SHP77 treated with DMSO at 0.1 percent for 48 hours (cell line): ENCODE measurements around the gene FAM171A1.

ENCODE experiments used
- DNase-seq: peaks from one replicate; lab custom pipeline; 2025; lab: John Stamatoyannopoulos, UW

FAM171A1 gene

DNA sequence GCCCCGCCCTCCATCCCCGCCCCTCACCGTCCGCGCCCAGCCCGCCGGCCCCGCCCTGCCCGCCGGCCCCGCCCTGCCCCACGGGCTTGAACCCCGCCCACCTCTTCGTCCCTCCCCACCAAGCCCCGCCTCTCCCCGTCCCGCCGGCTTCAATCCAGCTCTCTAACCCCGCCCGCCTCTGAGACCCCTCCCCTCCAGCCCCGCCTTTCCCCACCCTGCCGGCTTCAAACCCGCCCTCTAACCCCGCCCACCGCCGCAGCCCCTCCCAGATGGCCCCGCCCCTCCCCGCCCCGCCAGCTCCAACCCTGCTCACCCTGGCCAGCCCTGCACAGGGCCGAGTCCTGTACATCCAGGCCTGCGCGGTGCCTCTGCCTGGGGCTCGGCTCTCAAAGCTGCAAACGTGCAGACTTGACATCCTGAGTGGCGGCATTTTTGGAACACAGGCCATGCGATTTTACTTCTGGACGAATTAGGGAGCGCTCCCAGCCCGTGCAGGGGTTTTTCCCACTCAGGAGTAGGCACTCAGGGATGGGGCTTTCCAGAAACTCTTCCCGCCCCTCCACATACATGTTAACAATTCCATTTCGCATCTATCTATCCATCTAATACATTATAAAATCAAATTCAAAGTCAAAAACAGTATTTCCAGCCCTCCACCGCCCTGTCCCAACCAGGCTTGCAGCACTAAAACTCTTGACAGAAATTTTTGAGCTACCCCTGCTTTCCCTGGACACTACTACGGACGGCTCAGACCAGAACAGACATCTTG is 202.1 kb downstream of the FAM171A1 start:
- DNase-seq: no peak

DNA sequence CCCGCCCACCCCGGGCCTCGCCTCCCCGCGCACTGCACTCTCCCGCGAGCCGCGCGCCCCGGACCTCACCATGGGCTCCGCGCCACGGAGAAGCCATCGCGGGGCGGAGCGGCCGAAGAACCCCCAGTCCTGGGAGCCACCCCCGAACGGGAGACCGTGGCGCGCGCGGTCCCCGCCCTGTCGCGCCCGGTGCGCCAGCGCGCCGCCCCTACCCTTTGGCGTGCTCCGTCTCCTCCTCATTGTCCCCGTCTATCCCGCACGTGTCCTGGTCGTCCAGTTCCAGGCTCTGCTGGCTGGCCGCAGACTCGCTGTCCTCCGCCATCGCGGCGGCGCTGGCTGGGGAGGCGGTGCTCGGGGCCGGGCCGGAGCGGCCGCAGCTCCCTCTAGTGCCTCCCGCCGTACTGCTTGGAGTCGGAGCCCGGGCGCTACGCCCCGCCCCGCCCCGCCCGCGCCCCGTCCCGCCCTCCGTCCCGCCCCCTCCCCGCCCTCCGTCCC is 202.8 kb downstream of the FAM171A1 start, which contains the start of gene NMT2:
NMT2 (minus strand) TSS at position 403 of the 495 bp plus-strand sequence; CDS start at position 322, 81 bp downstream.
- no peak for DNase-seq

DNA sequence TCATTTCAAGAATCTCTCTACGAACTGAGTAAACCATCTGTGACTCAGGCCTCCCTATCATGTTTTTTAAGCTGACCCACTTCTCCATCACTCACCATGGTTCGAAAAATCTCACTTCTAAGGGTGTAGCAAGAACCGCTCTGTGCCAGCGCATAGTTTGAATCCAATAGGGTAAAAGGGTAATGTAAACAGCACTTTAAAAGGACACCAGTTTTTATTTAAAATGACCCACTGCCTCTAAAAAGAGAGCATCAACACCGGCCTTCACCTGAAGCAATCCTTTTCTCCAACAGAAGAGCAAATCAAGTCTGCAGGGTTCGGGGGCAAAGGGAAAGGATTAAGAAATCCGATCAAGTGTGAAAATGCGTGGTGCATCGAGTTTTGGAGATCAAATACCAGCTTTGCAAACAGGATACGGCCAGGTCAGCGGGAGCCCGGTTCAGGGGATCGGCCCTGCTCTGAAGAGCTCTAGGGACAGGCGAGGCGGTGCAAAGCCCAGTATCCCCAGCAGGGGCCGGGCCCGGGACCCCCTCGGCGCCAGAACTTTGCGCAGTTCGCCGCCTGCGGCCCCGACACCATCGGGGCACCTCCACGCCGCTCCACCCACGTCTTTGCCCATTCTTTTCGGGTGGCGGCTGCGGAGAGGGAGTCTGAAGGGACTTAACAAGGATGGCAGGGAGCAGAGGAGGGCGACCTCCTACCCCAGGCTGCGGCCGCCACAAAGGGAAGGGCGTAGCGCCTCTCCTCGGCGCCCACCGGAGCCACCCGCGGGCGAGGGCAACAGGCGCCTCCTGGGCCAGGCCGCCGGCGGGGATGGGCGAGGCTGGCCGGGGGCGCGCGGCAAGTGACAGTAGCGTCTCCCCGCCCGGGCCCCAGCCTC is 203.4 kb downstream of the FAM171A1 start:
- no peak for DNase-seq

DNA sequence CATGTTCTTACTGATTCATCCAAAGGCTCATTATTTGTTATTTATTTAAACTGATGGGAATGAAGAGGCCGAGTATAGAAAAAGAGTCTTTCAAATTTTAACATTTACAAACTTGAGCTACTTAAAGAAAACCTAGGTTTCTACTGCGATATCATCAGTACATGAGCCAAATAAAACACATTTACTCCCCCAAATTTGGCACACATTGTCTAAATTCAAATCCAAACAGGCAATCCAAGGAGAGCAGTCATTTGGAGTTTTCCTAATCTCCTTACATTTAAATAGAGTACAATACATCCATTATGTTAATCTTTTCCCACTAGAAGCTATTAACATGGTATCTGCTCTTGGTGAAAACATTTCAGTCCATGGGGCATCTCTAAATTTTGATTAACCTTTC is 204.8 kb downstream of the FAM171A1 start:
- no peak for DNase-seq

DNA sequence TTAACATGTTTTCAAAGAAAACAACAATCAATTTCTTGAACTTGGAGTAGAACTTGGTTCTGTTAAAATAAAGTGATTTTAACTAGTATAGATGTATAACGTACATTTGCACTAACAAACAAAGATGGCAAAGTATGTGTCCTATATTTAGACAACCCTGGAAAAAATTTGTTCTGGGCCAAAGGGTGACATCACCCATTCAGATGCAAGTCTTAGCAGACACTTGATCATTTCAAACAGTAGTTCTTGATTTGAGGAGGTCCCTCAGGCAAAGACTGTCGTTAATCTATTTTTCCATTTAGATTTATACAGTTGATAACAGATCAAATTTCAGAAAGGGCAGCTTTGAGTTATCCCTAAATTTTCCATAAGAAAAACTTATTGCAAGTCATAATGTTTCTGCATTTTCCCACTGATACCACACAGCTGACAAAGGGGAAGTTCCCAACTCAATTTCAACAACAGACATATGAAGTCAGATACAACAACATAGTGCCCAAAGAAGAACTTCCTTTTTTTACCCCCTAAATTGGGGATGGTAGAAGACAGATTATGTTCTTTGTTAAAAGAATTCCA is 207.7 kb downstream of the FAM171A1 start:
- DNase-seq: no peak
